Thyroid gland (tissue), 4 donors: ENCODE data around the gene GPR55. TPM values are rescaled to one million over a fixed set of nuclear protein-coding genes. Genes with fewer than 3 reads are reported as not detected.

Experiments
- DNase-seq, 2 donors: peaks; one replicate each; pipeline ENCODE4 v3.0.0-alpha.2; 2019
- H3K27ac ChIP-seq, 3 donors: fragments of 200-600 bp; sonication (generic); 1 replicate in 2 of 3; 2 replicates in 1 of 3; pipeline ENCODE4 v1.5.1; 2016 to 2019; ENCODE audit warnings: mild to moderate bottlenecking in 1 of 3, moderate library complexity in 1 of 3
- H3K27me3 ChIP-seq: fragments of 200-600 bp; sonication (generic); one replicate; pipeline ENCODE4 v1.5.1; 2019
- H3K36me3 ChIP-seq, 2 donors: fragments of 200-600 bp; sonication (generic); one replicate each; pipeline ENCODE4 v1.5.1; 2016 to 2019
- H3K4me1 ChIP-seq, 2 donors: fragments of 200-600 bp; sonication (generic); one replicate each; pipeline ENCODE4 v1.5.1; 2017 to 2019
- H3K4me3 ChIP-seq, 3 donors: fragments of 200-600 bp; sonication (generic); replicated peaks in 1 of 3; 1 replicate in 2 of 3; 2 replicates in 1 of 3; pipeline ENCODE4 v1.5.1; 2016; ENCODE audit warnings: mild to moderate bottlenecking in 1 of 3
- H3K9me3 ChIP-seq: fragments of 200-600 bp; sonication (generic); one replicate; pipeline ENCODE4 v1.5.1; 2017
- CTCF ChIP-seq, 6 experiments: fragments of 200-600 bp in 3 of 6; fragments of 450-650 bp in 3 of 6; sonication (generic) in 3 of 6; IDR thresholded peaks; one replicate each; pipeline ENCODE4 v1.5.1; 2016 to 2019; ENCODE audit warnings: antibody characterized with exemption in 6 of 6, mild to moderate bottlenecking in 2 of 6, inconsistent platforms in 1 of 6, moderate library complexity in 1 of 6
- POLR2A ChIP-seq, 2 donors: fragments of 450-650 bp; IDR thresholded peaks; one replicate each; pipeline ENCODE4 v1.6.1; 2017; ENCODE audit warnings: antibody characterized with exemption in 2 of 2, mild to moderate bottlenecking in 2 of 2, moderate library complexity in 1 of 2
- WGBS, 2 donors: methylation state at CpG; one replicate each; pipeline ENCODE4 v1.1.5; 2017; 5-methylcytosine and 5-hydroxymethylcytosine counted together
- intact Hi-C: fragments of 100-400 bp; cut with DNase I; formaldehyde crosslinking; loops from one replicate; pipeline ENCODE4 v1.15.1; 2023
- total RNA-seq, 4 donors: library from RNA; depleted of rRNA; stranded (reverse); fragments of >200 nt; gene quantifications; one replicate each; pipeline ENCODE4 v1.2.3, GENCODE V29; 2016

GPR55 gene
- total RNA-seq, 4 donors from 2014 or later: 0.11 TPM; not detected in 3

- intact Hi-C loops: no loop called here
- Histone ChIP-seq H3K36me3 (no peaks in the 10 kb centered on the region), H3K9me3 (no peaks in the 10 kb centered on the region), H3K27ac (no peak overlapping the region), H3K4me1 (peaks cover 11 to 38% of the 10 kb centered on the region in 2 donors), H3K4me3 (no peak overlapping the region), H3K27me3 (no peaks in the 10 kb centered on the region)
- DNase-seq: no peak
- 91 to 96% methylated on average over 8 to 14 of the region's 16 CpGs for WGBS, 2 donors
- no peak for TF ChIP-seq POLR2A (IDR thresholded peaks at IDR 0.05)
- TF ChIP-seq CTCF (IDR thresholded peaks at IDR 0.05): no peak
These were observed 17.5 kb downstream of the GPR55 start for GRCh38 chr2:230907361-230908091.

GRCh38 chr2:230906471-230907230 lies 18.4 kb downstream of the GPR55 start:
- peaks cover 11 to 38% of the 10 kb centered on the region in 2 donors for H3K4me1 ChIP-seq
- TF ChIP-seq POLR2A (IDR thresholded peaks at IDR 0.05): no peak
- no peak for TF ChIP-seq CTCF (IDR thresholded peaks at IDR 0.05)
- 96 to 97% methylated on average over 13 to 15 of the region's 15 CpGs for WGBS, 2 donors
- H3K27me3 ChIP-seq: no peaks in the 10 kb centered on the region
- H3K27ac ChIP-seq: peak overlapping the region in 1 of 3 donors; percentile 32
- H3K36me3 ChIP-seq: no peaks in the 10 kb centered on the region
- intact Hi-C loops: no loop called here
- H3K9me3 ChIP-seq: no peaks in the 10 kb centered on the region
- DNase-seq: no peak
- no peak overlapping the region for H3K4me3 ChIP-seq

GRCh38 chr2:230905448-230906421 lies 19.3 kb downstream of the GPR55 start:
- TF ChIP-seq CTCF (IDR thresholded peaks at IDR 0.05) (no peak), POLR2A (IDR thresholded peaks at IDR 0.05) (no peak)
- peak; percentile 87 to 93 for DNase-seq
- WGBS, 2 donors: 39 to 41% methylated on average over 18 of the region's 18 CpGs
- H3K27ac ChIP-seq: peak overlapping the region in 2 of 3 donors; percentile 32 to 36
- no peaks in the 10 kb centered on the region for H3K27me3 ChIP-seq
- H3K4me3 ChIP-seq: no peak overlapping the region
- no peaks in the 10 kb centered on the region for H3K36me3 ChIP-seq
- intact Hi-C loops: loop anchor here (2.0 kb wide), 1 partner anchor 79 kb away; no protein-coding TSS in a partner anchor
- H3K4me1 ChIP-seq: peaks cover 11 to 38% of the 10 kb centered on the region in 2 donors
- H3K9me3 ChIP-seq: no peaks in the 10 kb centered on the region

- H3K27ac ChIP-seq: peak overlapping the region in 1 of 3 donors; percentile 32
- peaks cover 11 to 38% of the 10 kb centered on the region in 2 donors for H3K4me1 ChIP-seq
- TF ChIP-seq CTCF (IDR thresholded peaks at IDR 0.05) (no peak), POLR2A (IDR thresholded peaks at IDR 0.05) (no peak)
- no peaks in the 10 kb centered on the region for H3K27me3 ChIP-seq
- no peak overlapping the region for H3K4me3 ChIP-seq
- intact Hi-C loops: loop anchor here (2.0 kb wide), 1 partner anchor 80 kb away; no protein-coding TSS in a partner anchor
- no peak for DNase-seq
- WGBS, 2 donors: 55 to 61% methylated on average over 14 to 15 of the region's 15 CpGs
- no peaks in the 10 kb centered on the region for H3K9me3 ChIP-seq
- H3K36me3 ChIP-seq: no peaks in the 10 kb centered on the region
These were observed 20.1 kb downstream of the GPR55 start for GRCh38 chr2:230904856-230905447.
